MM.1S (cell line): ENCODE results near the gene CDC42BPA.

Experiments used
- DNase-seq: peaks from one replicate; pipeline ENCODE4 v3.0.0-alpha.2; 2015
- H2AFZ ChIP-seq: fragments of 300-600 bp; sonication (generic); 2 replicates; pipeline ENCODE4 v1.6.0; 2016; ENCODE audit warnings: antibody characterized with exemption, low read length
- H3F3A ChIP-seq: fragments of 300-600 bp; sonication (generic); 2 replicates; pipeline ENCODE4 v1.6.1; 2016; ENCODE audit warnings: mild to moderate bottlenecking, antibody characterized with exemption, low read length, moderate library complexity, mixed read lengths; ENCODE audit not compliant: insufficient read depth
- H3K27ac ChIP-seq: fragments of 300-600 bp; sonication (generic); 2 replicates; pipeline ENCODE4 v1.5.1; 2016; ENCODE audit warnings: mild to moderate bottlenecking, low read length
- H3K27me3 ChIP-seq: fragments of 300-600 bp; sonication (generic); replicated peaks from 2 replicates; pipeline ENCODE4 v1.6.0; 2016; ENCODE audit warnings: low read length; ENCODE audit not compliant: insufficient read depth
- H3K36me3 ChIP-seq: fragments of 300-600 bp; sonication (generic); replicated peaks from 2 replicates; pipeline ENCODE4 v1.6.1; 2016; ENCODE audit warnings: mild to moderate bottlenecking, low read length, mixed read lengths; ENCODE audit not compliant: insufficient read depth
- H3K4me1 ChIP-seq: fragments of 300-600 bp; sonication (generic); 2 replicates; pipeline ENCODE4 v1.6.1; 2016; ENCODE audit warnings: low read length, mixed read lengths
- H3K4me2 ChIP-seq: fragments of 300-600 bp; sonication (generic); 2 replicates; pipeline ENCODE4 v1.6.0; 2016; ENCODE audit warnings: low read depth, low read length
- H3K4me3 ChIP-seq: fragments of 300-600 bp; sonication (generic); 2 replicates; pipeline ENCODE4 v1.5.1; 2016; ENCODE audit warnings: low read length, mixed read lengths
- H3K79me2 ChIP-seq: fragments of 300-600 bp; sonication (generic); 2 replicates; pipeline ENCODE4 v1.6.1; 2016; ENCODE audit warnings: mixed run types, low read length, mixed read lengths
- H3K9ac ChIP-seq: fragments of 300-600 bp; sonication (generic); 2 replicates; pipeline ENCODE4 v1.6.1; 2016; ENCODE audit warnings: low read length, mixed read lengths
- H3K9me2 ChIP-seq: fragments of 300-600 bp; sonication (generic); replicated peaks from 2 replicates; pipeline ENCODE4 v1.6.1; 2016; ENCODE audit warnings: mild to moderate bottlenecking, low read length, mixed read lengths; ENCODE audit not compliant: insufficient read depth
- H3K9me3 ChIP-seq: fragments of 300-600 bp; sonication (generic); replicated peaks from 2 replicates; pipeline ENCODE4 v1.6.1; 2016; ENCODE audit warnings: mild to moderate bottlenecking, low read length, mixed read lengths; ENCODE audit not compliant: insufficient read depth
- H4K20me1 ChIP-seq: fragments of 300-600 bp; sonication (generic); 2 replicates; pipeline ENCODE4 v1.6.1; 2016; ENCODE audit warnings: mild to moderate bottlenecking, low read length, moderate library complexity, mixed read lengths; ENCODE audit not compliant: insufficient read depth
- EZH2 ChIP-seq: fragments of 300-600 bp; sonication (generic); optimal IDR thresholded peaks from 2 replicates; pipeline ENCODE3; 2017; ENCODE audit warnings: low read depth, mild to moderate bottlenecking, antibody characterized with exemption, low read length, mixed read lengths
- EZH2phosphoT487 ChIP-seq: fragments of 300-600 bp; sonication (generic); IDR thresholded peaks from 2 replicates; pipeline ENCODE4 v1.6.1; 2018; ENCODE audit warnings: antibody characterized with exemption, low read length
- TF ChIP-seq, protein P1 (sequence below): fragments of 300-600 bp; sonication (generic); IDR thresholded peaks from 2 replicates; pipeline ENCODE4 v1.5.1; 2016; ENCODE audit warnings: antibody characterized with exemption, low read length, mixed read lengths

The CDC42BPA gene

GRCh38 chr1:226973898-226974543 is 344.3 kb downstream of the CDC42BPA start:
- no peaks in the 10 kb centered on the region for H3K27me3 ChIP-seq
- no peaks in the 10 kb centered on the region for H3F3A ChIP-seq
- H3K9ac ChIP-seq = no peak overlapping the region
- no peak overlapping the region for H3K27ac ChIP-seq
- H3K79me2 ChIP-seq = peaks cover 36% of the 10 kb centered on the region
- no peaks in the 10 kb centered on the region for H4K20me1 ChIP-seq
- H2AFZ ChIP-seq = no peak overlapping the region
- no peaks in the 10 kb centered on the region for H3K4me1 ChIP-seq
- TF ChIP-seq EZH2phosphoT487 (no peak), EZH2 (no peak)
- TF ChIP-seq, protein P1, sequence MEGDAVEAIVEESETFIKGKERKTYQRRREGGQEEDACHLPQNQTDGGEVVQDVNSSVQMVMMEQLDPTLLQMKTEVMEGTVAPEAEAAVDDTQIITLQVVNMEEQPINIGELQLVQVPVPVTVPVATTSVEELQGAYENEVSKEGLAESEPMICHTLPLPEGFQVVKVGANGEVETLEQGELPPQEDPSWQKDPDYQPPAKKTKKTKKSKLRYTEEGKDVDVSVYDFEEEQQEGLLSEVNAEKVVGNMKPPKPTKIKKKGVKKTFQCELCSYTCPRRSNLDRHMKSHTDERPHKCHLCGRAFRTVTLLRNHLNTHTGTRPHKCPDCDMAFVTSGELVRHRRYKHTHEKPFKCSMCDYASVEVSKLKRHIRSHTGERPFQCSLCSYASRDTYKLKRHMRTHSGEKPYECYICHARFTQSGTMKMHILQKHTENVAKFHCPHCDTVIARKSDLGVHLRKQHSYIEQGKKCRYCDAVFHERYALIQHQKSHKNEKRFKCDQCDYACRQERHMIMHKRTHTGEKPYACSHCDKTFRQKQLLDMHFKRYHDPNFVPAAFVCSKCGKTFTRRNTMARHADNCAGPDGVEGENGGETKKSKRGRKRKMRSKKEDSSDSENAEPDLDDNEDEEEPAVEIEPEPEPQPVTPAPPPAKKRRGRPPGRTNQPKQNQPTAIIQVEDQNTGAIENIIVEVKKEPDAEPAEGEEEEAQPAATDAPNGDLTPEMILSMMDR = no peak
- 0 out of 2 replicates have a peak, but pooled peaks cover 6% of the 10 kb centered on the region for H3K36me3 ChIP-seq
- no peak for DNase-seq
- no peaks in the 10 kb centered on the region for H3K9me3 ChIP-seq
- H3K4me2 ChIP-seq = no peak overlapping the region
- H3K9me2 ChIP-seq = no peaks in the 10 kb centered on the region
- no peak overlapping the region for H3K4me3 ChIP-seq

- H3K27me3 ChIP-seq = no peaks in the 10 kb centered on the region
- H3K27ac ChIP-seq = no peak overlapping the region
- H2AFZ ChIP-seq = no peak overlapping the region
- no peaks in the 10 kb centered on the region for H3F3A ChIP-seq
- peaks cover 41% of the 10 kb centered on the region for H3K79me2 ChIP-seq
- H3K4me3 ChIP-seq = no peak overlapping the region
- no peaks in the 10 kb centered on the region for H3K9me3 ChIP-seq
- TF ChIP-seq, protein P1 = no peak
- TF ChIP-seq EZH2 = no peak
- no peak for TF ChIP-seq EZH2phosphoT487
- H3K9ac ChIP-seq = no peak overlapping the region
- H3K9me2 ChIP-seq = no peaks in the 10 kb centered on the region
- H4K20me1 ChIP-seq = no peaks in the 10 kb centered on the region
- DNase-seq = no peak
- H3K36me3 ChIP-seq = 0 out of 2 replicates have a peak, but pooled peaks cover 6% of the 10 kb centered on the region
- no peaks in the 10 kb centered on the region for H3K4me1 ChIP-seq
- no peak overlapping the region for H3K4me2 ChIP-seq
Observed at GRCh38 chr1:226973371-226973897, 344.9 kb downstream of the CDC42BPA start.

DNA sequence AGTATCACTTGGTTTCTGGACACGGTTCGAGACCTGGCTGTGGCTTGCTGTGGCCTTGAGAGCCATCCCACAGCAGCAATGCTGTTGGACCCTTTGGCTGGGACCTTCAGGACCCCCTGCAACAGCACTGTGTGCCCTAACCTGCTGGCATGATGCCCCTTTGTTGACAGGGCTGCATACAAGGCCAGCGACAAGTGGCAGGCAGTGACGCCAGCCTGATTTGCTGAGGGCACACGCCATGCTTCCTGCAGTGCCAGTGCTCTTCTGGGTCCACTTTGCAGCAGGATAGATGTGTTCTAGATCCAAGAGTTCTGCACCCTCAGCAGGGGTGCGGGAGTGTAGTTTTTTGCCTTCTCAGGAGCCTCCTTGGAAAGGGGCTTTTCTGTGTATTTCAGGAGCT is 345.4 kb downstream of the CDC42BPA start:
- H3K9me3 ChIP-seq = no peaks in the 10 kb centered on the region
- no peak for DNase-seq

More for the DNA sequence above, 345.4 kb downstream of the CDC42BPA start:
- no peaks in the 10 kb centered on the region for H3K9me2 ChIP-seq
- no peaks in the 10 kb centered on the region for H3K4me1 ChIP-seq
- TF ChIP-seq EZH2phosphoT487 (no peak), EZH2 (no peak)
- TF ChIP-seq, protein P1 = no peak
- H2AFZ ChIP-seq = no peak overlapping the region
- H3F3A ChIP-seq = no peaks in the 10 kb centered on the region
- H3K4me2 ChIP-seq = no peak overlapping the region
- H3K4me3 ChIP-seq = no peak overlapping the region
- no peak overlapping the region for H3K27ac ChIP-seq
- H3K27me3 ChIP-seq = no peaks in the 10 kb centered on the region
- no peaks in the 10 kb centered on the region for H4K20me1 ChIP-seq
- 0 out of 2 replicates have a peak, but pooled peaks cover 6% of the 10 kb centered on the region for H3K36me3 ChIP-seq
- H3K79me2 ChIP-seq = peaks cover 43% of the 10 kb centered on the region
- no peak overlapping the region for H3K9ac ChIP-seq
